Measurements from ENCODE around the gene VEGFA.

- TF ChIP-seq POLR2AphosphoS5 (IDR thresholded peaks at IDR 0.05) (no peak), CTCF (IDR thresholded peaks at IDR 0.05) (no peak), POLR2A (IDR thresholded peaks at IDR 0.05) (no peak)
Measured at GRCh38 chr6:43808412-43808811, 38.4 kb downstream of the VEGFA start.
